Fibroblast of lung (primary cell): ENCODE results near the gene MAOA. TPM values are rescaled to one million over a fixed set of nuclear protein-coding genes. Genes with fewer than 3 reads are reported as not detected.

Experiments
- DNase-seq, 2 donors: peaks; one replicate each; pipeline versions ENCODE4 v3.0.0 to v3.0.0-alpha.2; 2010; ENCODE audit warnings: low read depth in 2 of 2
- H2AFZ ChIP-seq: 2 replicates; pipeline ENCODE4 v1.5.1; 2012; ENCODE audit warnings: low read length, control low read depth, inconsistent platforms
- H3K27ac ChIP-seq: 2 replicates; pipeline ENCODE4 v1.5.1; 2011; ENCODE audit warnings: low read length, control low read depth; ENCODE audit not compliant: insufficient read depth
- H3K27me3 ChIP-seq: 2 replicates; pipeline ENCODE4 v1.5.1; 2011; ENCODE audit warnings: mild to moderate bottlenecking, low read length; ENCODE audit not compliant: control insufficient read depth, insufficient read depth
- H3K36me3 ChIP-seq: 2 replicates; pipeline ENCODE4 v1.5.1; 2011; ENCODE audit warnings: low read length; ENCODE audit not compliant: control insufficient read depth, insufficient read depth
- H3K4me1 ChIP-seq: 2 replicates; pipeline ENCODE4 v1.5.1; 2011; ENCODE audit warnings: low read length; ENCODE audit not compliant: control insufficient read depth, insufficient read depth; ENCODE audit errors: extremely low read depth
- H3K4me2 ChIP-seq: 2 replicates; pipeline ENCODE4 v1.5.1; 2011; ENCODE audit warnings: low read length, control low read depth; ENCODE audit not compliant: insufficient read depth; ENCODE audit errors: extremely low read depth
- H3K4me3 ChIP-seq, 4 experiments: fragments of 200-600 bp in 1 of 4; sonication (generic) in 1 of 4; replicated peaks in 1 of 4; 2 replicates each; pipeline ENCODE4 v1.5.1; 2011 to 2016; ENCODE audit warnings: low read length in 4 of 4, low read depth in 3 of 4, mild to moderate bottlenecking in 3 of 4, control low read depth in 2 of 4, inconsistent platforms in 1 of 4, mixed read lengths in 1 of 4; ENCODE audit not compliant: insufficient read depth in 1 of 4; ENCODE audit errors: control extremely low read depth in 1 of 4
- H3K79me2 ChIP-seq: 2 replicates; pipeline ENCODE4 v1.5.1; 2012; ENCODE audit warnings: mild to moderate bottlenecking, low read length, inconsistent platforms; ENCODE audit not compliant: control insufficient read depth, insufficient read depth
- H3K9ac ChIP-seq: 2 replicates; pipeline ENCODE4 v1.5.1; 2011; ENCODE audit warnings: mild to moderate bottlenecking, low read length, control low read depth; ENCODE audit not compliant: insufficient read depth
- H3K9me3 ChIP-seq: 2 replicates; pipeline ENCODE4 v1.5.1; 2012; ENCODE audit warnings: low read depth, low read length; ENCODE audit not compliant: control insufficient read depth, insufficient read depth
- H4K20me1 ChIP-seq: 2 replicates; pipeline ENCODE4 v1.5.1; 2011; ENCODE audit warnings: low read length; ENCODE audit not compliant: control insufficient read depth, insufficient read depth; ENCODE audit errors: extremely low read depth
- EZH2 ChIP-seq: IDR thresholded peaks from 2 replicates; pipeline ENCODE4 v1.5.1; 2012; ENCODE audit warnings: low read length, control low read depth, mild to moderate bottlenecking; ENCODE audit errors: missing control alignments
- polyA plus RNA-seq, 2 donors: library from polyadenylated mRNA; depleted of rRNA in 1 of 2; stranded (reverse) in 1 of 2; unstranded in 1 of 2; fragments of >200 nt; gene quantifications; 2 replicates each; pipeline ENCODE4 v1.2.1, GENCODE V29; 2011 to 2012; ENCODE audit warnings: missing spikeins in 1 of 2
- total RNA-seq: library from RNA; depleted of rRNA; stranded (reverse); fragments of >200 nt; gene quantifications from 2 replicates; pipeline ENCODE4 v1.2.1, GENCODE V29; 2014
- TF ChIP-seq, protein P1 (sequence below), 2 donors: IDR thresholded peaks in 1 of 2; conservative IDR thresholded peaks in 1 of 2; 1 replicate in 1 of 2; 2 replicates in 1 of 2; pipeline ENCODE4 v1.5.1; 2011 to 2012; ENCODE audit warnings: low read length in 2 of 2, control low read depth in 1 of 2, inconsistent platforms in 1 of 2, low read depth in 1 of 2, mild to moderate bottlenecking in 1 of 2

MAOA gene
- total and polyA plus RNA-seq, 2 donors (not counting 1 experiment from before 2014, with no cell fraction given) = 12.8 to 27.6 TPM

DNA sequence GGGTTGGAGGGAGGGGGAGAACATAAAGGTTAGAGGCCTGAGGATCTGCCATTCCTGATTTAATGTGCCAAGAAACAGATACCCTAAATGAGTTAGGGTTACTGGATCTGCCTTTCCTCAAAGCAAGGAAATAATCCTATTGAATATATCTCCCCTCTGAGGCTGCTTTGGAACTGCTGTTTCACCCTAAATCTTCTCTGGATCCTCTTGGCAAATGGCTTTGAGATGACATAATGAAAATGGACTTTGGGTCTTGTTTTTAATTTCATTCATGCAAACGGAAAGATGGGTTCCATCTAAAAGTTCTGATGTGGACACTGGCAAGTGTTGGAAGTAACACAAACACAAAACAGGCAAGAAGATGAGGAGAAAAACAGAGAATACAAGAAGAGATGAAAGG, 23.0 kb upstream of the MAOA start:
- TF ChIP-seq, protein P1, sequence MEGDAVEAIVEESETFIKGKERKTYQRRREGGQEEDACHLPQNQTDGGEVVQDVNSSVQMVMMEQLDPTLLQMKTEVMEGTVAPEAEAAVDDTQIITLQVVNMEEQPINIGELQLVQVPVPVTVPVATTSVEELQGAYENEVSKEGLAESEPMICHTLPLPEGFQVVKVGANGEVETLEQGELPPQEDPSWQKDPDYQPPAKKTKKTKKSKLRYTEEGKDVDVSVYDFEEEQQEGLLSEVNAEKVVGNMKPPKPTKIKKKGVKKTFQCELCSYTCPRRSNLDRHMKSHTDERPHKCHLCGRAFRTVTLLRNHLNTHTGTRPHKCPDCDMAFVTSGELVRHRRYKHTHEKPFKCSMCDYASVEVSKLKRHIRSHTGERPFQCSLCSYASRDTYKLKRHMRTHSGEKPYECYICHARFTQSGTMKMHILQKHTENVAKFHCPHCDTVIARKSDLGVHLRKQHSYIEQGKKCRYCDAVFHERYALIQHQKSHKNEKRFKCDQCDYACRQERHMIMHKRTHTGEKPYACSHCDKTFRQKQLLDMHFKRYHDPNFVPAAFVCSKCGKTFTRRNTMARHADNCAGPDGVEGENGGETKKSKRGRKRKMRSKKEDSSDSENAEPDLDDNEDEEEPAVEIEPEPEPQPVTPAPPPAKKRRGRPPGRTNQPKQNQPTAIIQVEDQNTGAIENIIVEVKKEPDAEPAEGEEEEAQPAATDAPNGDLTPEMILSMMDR (conservative IDR thresholded peaks at IDR 0.05 in 1 of 2, IDR thresholded peaks at IDR 0.05 in 1 of 2; ENCODE audit: low read depth in 1 of 2, low read length in 2 of 2) = no peak
- no peak for TF ChIP-seq EZH2
- Histone ChIP-seq H3K27ac (no peak overlapping the region), H4K20me1 (no peaks in the 10 kb centered on the region), H3K4me1 (no peaks in the 10 kb centered on the region), H3K79me2 (no peaks in the 10 kb centered on the region), H3K4me3 (no peak overlapping the region), H3K4me2 (no peak overlapping the region), H3K9me3 (no peaks in the 10 kb centered on the region), H3K36me3 (no peaks in the 10 kb centered on the region), H2AFZ (no peak overlapping the region), H3K9ac (no peak overlapping the region), H3K27me3 (no peaks in the 10 kb centered on the region)
- DNase-seq = no peak

DNA sequence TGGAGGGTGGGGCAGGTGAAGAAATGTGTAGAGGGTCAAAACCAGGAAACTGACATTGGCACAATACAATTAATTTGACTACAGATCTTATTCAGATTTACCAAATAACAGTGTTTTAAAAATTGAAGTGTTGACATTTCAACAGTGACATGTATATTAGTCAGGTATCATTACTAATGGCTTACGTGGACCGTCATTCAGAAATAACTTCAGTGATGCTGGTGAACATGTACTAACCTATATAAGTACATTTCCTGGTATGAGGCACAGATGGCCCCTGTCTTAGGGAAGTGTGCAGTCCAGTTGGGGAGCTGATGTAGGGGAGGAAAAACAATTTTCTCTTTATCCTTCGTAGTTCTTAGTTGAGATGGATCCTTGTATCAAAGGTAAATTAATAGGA, 22.3 kb upstream of the MAOA start:
- Histone ChIP-seq H3K9ac (no peak overlapping the region), H3K4me2 (no peak overlapping the region), H3K4me3 (no peak overlapping the region), H4K20me1 (no peaks in the 10 kb centered on the region), H3K27ac (no peak overlapping the region), H3K79me2 (no peaks in the 10 kb centered on the region), H3K36me3 (no peaks in the 10 kb centered on the region), H2AFZ (no peak overlapping the region), H3K9me3 (no peaks in the 10 kb centered on the region), H3K4me1 (no peaks in the 10 kb centered on the region), H3K27me3 (no peaks in the 10 kb centered on the region)
- no peak for DNase-seq
- TF ChIP-seq EZH2 = no peak
- TF ChIP-seq, protein P1 (conservative IDR thresholded peaks at IDR 0.05 in 1 of 2, IDR thresholded peaks at IDR 0.05 in 1 of 2; ENCODE audit: low read depth in 1 of 2, low read length in 2 of 2) = no peak

DNA sequence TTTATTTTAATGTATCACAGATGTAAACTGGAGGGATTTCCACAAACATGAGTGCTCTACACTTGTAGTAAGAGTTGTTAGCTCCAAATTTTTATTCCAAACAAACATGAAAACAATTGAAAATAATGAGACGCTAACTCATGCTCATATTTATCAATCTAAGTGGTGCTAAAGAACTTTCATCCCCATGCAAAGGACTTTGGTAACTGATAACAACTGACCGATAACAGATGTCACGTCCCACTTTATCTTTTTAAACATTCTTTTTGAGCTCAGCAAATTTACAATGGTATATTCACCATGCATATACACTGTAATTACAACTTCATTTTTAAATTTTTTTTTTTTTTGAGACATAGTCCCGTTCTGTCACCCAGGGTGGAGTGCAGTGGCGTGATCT, 15.6 kb upstream of the MAOA start:
- Histone ChIP-seq H2AFZ (no peak overlapping the region), H3K9me3 (no peaks in the 10 kb centered on the region), H4K20me1 (no peaks in the 10 kb centered on the region), H3K27ac (no peak overlapping the region), H3K27me3 (no peaks in the 10 kb centered on the region), H3K36me3 (no peaks in the 10 kb centered on the region), H3K4me2 (no peak overlapping the region), H3K4me1 (no peaks in the 10 kb centered on the region), H3K4me3 (no peak overlapping the region), H3K79me2 (no peaks in the 10 kb centered on the region), H3K9ac (no peak overlapping the region)
- no peak for DNase-seq
- TF ChIP-seq, protein P1 (conservative IDR thresholded peaks at IDR 0.05 in 1 of 2, IDR thresholded peaks at IDR 0.05 in 1 of 2; ENCODE audit: low read depth in 1 of 2, low read length in 2 of 2) = no peak
- TF ChIP-seq EZH2 = no peak
